Measurements from ENCODE around the gene GPC6.

Gene GPC6

DNA sequence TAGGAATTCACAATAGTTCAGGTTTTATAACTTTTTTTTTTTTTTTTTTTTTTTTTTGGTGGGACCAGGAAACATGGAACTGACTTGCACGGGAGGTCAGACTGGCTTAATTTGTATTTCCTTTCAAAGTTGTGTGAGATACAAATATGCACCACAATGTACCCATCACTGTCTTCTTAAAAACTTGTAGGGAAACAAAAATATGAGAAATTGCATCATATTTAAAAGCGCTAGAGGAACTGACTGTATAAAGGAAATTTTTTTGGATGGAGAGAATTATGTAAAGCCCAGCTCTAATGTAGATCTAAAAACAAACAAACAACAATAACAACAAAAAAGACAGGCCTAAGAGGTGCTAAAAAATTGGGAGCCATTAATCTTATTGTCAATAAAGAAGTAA lies 1006.3 kb downstream of the GPC6 start:
- no peak for DNase-seq

DNA sequence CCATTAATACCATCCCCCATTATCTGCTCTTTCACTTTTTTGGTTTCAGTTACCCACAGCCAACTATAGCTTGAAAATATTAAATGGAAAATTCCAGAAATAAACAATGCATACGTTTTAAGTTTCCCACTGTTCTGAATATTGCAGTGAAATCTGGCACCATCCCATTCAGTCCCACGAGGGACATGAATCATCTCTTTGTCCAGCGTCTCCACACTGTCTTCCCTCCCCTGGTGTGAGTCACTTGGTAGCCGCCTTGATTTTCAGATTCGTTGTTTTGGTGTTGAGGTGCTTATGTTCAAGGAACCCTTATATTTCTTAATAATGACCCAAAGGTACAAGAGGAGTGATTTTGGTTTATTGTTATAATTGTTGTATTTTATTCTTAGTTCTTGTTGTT lies 1006.8 kb downstream of the GPC6 start:
- DNase-seq: no peak

DNA sequence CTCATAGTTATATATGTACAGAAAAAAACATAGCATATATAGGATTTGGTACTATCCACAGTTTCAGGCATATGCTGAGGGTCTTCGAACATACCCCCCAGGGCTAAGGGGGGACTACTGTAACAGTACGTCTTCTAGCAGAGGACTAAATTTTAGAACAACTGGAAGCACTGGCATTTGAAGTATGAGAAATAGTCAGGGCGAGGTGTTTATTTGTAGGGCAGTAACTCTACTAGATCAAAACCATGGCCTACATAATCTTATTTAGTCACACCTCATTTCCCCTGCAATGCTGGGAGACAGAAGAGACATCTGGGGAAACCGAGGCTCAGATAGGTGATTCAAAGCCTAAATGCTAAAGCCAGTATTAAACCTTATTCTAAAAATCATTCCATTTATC lies 1007.2 kb downstream of the GPC6 start:
- no peak for DNase-seq

DNA sequence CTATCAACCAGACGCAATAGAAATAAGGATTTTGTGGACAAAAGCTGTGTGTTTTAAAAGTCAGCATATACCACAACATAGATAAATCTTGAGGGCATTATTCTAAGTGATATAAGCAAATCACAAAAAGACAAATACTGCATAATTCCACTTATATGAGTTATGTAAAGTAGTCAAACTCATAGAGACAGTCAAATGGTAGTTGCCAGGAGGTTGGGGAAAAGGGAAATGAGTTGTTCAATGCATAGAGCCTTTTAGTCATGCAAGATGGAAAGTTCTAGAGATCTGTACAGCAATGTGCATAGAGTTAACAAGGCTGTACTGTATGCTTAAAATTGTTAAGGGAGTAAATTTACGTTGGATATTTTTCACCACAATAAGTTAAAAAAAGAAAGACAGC lies 1008.1 kb downstream of the GPC6 start:
- peak; percentile 75 for DNase-seq

DNA sequence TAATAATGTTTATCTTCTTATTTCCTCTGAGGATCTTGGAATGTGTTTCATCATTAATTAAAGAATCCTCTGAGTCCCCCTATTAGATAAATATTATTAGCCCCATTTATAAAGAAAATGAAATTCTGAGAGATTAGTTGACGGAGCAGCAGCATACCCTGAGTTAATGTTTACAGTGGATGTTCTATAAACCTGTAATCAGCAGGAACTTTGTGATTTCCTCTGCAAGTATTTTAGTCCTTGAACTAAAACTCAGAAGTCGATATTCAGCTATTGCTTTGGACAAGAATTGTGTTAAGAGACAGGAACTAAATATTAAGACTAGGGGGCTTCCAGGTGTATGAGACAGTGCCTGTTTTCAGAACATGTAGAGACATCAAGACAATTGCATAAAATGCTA lies 1009.5 kb downstream of the GPC6 start:
- no peak for DNase-seq

DNA sequence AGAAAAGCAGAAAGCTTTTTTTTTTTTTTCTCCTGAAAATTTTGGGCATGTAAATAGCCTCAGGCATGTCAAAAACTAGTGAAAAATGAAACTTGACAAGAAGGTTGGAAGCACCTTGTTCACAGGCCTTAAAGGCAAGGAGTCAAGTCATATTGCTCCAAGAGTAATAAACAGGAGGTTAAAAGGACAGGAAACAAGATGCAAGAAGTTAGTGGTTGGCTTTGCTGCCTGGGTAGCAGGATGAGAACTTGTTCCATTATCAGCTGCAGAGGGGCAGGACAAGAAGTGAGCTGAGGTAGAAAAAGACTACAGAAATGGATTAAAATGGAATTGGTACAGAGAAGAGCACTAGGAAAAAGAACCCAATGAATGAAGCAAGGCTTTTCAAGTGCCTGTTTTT lies 1010.3 kb downstream of the GPC6 start:
- no peak for DNase-seq

DNA sequence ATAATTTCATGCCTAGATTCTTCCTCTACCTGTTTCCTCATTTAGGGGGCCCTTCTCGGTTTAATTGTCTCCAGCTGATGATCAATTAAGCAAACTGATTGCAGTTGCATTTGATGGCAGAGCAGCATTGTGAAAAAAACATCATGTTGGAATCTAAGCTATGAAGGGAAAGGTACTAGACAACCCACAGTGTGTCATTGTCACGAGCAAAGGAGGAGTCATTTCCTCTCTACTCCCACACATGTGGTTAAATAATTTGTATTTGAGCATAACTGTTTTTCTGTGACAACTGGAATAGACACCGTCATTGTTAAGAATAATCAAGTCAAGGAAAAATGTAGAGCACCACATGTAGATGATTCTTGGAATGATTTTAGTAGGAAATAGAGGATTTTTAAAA lies 1012.5 kb downstream of the GPC6 start:
- DNase-seq: no peak

DNA sequence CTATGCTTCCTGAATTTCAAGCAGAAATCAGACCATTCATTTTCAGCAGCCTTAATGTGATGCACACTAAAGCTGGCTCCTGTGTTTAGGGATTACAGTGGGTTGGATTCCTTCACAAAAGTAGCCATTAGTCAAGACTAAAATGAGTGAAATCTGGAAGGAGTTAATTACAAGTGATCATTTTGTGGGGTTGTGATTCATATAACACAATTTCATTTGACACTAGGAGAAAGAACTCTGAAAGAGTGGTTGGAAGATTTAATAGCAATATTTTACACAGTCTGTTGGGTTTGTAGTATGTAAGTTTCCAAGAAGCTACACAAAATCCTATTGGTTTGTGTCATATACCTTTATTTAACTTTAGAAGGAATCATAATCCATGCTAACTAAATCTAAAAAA lies 1015.9 kb downstream of the GPC6 start:
- DNase-seq: no peak

DNA sequence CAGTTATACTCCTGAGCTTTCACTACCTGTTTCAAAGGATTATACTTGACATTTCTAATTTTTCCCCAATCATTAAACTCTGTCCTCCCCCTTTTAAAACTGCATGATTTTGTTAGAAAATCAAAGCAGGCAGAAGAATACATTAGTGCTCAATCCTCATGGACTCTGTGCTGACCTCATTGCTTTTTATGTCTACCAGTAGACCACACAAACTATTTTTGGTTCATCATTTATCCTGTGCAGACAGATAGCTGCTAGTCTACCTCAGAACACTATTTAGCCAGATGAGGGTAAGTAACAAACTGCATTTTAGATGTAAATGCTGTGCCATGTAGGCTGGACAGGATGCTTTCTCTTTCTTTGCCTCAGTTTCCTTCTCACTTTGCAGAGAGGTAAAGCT lies 1016.9 kb downstream of the GPC6 start:
- DNase-seq: no peak

DNA sequence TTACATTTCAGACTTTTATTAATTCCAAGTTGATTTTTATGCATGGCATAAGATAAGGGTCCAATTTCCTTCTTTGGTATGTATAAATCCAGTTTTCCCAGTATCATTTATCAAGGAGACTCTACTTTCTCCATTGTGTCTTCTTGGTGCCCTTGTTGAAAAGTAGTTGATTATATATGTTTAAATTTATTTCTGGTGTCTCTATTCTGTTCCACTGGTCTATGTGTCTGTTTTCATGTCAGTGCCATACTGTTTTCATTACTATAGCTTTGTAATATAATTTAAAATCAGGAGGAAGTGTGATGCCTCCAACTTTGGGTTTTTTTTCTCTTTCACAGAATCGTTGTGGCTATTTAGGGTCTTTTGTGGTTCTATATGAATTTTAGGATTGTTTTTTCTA lies 1019.9 kb downstream of the GPC6 start:
- no peak for DNase-seq

DNA sequence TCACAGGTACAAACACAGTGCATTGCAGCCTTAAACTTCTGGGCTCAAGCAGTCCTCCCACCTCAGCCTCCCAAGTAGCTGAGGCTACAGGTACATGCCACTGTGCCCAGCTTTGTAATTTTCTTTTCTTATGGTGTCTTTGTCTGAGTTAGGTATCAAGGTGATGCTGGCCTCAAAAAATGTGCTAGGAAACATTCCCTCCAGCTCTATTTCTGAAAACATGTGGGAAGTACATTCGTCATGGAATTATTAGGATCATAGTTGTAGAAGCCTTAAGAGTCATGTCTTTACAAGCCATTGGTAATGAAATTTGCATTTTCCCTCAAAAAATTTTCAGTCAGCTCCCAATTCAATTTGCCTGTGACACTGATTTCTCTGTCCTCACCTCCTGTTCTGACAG lies 1021.3 kb downstream of the GPC6 start:
- DNase-seq: no peak

DNA sequence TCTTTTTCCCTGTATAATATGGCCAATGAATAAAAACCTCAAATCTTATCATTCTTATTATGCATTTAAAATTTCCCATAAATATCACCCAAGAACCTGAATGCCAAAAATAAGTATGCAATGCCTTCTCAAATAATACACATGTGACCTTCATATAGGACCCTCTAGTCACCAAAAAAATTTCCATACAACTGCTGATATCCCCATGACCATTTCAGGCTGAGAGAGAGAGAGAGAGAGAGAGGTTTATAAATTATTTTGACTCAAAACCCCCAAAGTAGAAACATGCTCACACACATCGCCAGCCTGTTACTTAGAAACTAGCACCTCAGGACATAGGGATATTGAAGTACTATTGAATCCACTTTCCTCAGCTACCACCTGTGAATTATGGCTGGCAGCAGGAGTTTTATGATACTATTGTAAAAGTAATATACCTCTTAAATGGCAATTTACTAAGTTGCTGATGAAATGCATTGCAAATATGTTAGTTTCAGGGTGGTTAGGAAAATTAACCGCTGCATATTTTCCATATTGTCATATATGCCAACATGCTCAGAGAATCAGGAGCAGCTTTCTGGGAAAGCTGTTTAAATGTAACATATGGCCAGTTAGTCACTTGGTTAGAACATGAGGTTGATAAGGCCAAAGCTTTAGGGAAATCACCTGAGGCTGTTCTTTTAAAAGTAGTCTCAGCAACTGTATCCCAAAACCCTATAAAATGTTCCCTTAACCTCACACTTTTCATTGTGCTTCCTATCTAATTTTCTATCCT lies 1022.0 kb downstream of the GPC6 start:
- no peak for DNase-seq

DNA sequence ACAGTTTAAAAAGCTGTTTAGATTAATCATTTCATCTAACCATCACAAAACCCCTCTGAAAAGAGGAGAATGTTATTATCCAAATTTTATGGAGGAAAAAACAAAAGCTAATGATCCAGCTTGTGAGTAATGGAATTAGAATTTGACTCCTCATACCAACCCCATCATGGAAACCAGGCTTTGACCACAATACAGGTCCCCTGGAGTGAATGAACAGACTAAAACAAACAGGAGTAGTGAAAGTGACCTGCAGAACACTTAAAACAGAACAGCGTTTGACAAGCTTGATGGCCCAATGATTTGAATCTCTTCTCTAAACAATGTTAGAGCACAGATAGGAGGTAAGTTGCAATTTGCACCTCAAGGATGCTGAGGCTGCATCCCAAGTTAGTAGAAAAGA lies 1022.9 kb downstream of the GPC6 start:
- no peak for DNase-seq

DNA sequence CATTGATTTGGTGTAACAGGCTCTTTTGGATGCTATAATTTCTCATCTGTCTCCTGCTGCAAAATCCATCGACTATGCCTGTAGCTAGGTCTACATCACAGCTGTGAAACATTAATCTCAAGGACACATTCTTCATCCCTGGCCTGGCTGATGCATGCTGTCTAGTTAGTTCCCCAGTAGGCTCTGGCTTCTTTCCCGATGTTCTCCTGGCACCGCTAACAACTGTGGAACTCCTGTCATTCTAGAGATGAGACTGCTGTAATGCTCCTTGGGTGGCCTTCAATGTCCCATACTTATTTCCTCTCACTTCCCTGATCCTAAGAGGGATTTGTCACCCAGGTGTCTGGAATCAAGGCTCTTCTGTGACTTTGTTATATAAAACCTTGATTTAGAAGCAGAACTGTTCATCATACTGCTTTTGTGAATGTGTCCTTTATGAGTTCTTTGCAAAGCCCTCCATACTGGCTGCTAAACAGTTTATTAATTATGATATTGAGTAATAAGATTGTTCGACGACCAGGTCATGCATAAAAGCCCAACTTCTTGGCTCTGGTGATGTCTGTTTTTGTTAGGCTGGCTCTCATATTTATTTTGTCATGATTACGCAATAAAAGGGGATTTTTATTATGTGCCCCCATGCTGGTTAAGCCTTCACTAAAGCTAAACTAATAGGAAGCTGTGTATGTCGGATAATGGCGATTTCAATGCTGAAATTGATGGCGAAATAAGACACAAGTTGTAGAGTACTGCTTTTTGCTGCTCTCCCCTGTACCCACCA lies 1025.4 kb downstream of the GPC6 start:
- no peak for DNase-seq

DNA sequence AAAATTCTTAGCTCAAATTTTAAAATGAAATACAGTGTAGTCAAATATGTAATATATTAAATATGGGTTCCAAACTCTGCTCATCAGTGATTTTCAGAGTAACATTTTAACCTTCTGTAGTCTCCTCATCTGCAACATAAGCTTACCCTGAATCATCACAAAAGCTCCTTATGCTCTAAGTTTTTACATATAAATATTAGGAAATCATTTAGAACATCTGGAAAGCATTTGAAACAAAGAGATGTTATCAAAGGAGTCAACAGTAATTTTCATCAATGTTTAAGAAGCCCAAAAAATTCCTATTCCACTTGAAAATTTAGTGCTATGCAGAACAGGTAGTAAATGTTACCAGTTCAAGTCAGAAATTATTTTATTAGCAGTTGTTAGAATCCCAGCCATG lies 1028.1 kb downstream of the GPC6 start:
- DNase-seq: no peak

DNA sequence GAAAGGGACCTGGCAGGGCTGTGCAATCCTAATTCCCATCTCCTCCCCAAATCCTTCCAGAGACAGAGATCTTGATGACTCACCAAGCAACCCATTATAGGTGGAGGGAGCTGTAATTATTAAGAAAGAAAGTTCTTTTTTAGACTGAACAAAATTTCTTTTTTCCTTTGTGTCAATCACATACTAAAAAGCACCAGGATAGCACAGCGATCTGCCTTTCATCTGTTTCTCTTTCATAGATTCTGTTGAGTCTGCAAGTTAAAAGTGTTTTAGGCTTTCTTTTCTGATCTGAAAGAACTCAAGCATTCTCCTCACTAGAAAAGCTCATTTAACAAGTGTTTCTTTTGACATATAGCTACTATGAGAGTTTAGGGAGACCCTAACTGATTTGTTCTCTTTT lies 1030.1 kb downstream of the GPC6 start:
- DNase-seq: no peak

DNA sequence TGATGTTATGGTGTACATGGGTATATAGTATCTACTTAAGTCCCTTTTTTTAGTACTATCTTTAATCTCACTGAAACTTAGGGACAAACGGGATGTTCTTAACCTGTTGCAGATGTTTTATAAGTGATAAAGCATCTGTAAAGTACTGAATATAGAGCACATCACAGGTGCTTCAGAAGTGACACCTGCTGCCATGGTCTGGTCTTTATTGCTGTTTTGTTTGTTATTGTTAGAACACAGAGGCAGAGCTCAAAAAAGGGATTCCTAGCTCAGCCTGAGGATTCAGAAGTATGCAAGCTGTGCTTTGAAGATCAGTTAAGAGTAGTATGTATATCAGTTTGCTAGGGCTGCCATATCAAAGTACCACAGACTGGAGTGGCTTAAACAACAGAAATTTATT lies 1033.4 kb downstream of the GPC6 start:
- DNase-seq: no peak

DNA sequence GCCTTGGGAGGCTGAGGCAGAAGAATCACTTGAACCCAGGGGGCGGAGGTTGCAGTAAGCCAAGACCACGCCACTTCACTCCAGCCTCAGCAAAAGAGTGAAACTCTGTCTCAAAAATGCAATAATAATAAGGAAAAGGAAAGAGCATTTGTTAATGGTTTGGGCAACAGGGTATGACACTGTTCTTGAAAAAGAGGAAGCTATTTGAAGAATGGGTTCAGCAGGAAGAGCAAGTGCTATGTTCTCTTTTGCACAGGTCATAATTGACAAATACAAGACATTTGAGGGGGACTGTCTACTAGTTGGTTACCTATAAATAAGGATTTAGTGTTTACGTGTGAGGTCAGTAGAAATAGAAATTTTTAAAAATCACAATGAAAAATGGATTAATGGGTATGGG lies 1034.6 kb downstream of the GPC6 start:
- DNase-seq: no peak

DNA sequence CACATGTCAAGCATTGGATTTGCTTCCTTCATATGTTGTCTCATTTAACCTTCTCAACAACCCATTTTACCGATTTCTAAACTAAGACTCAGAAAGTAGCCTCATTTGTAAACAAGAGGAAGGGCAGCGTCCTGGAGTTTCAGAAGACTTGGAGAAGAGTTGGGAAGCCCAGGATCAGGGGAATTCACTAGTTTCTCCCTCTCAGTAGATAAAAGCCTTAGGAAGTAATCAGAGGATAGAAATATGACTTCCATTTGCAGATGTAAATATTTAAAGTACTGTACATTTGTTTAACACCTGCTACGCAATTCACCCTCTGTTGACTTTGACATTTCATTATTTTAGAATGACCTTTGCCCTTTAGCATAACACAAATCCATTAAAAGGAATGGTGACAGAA lies 1036.4 kb downstream of the GPC6 start:
- peak; percentile 66 for DNase-seq

DNA sequence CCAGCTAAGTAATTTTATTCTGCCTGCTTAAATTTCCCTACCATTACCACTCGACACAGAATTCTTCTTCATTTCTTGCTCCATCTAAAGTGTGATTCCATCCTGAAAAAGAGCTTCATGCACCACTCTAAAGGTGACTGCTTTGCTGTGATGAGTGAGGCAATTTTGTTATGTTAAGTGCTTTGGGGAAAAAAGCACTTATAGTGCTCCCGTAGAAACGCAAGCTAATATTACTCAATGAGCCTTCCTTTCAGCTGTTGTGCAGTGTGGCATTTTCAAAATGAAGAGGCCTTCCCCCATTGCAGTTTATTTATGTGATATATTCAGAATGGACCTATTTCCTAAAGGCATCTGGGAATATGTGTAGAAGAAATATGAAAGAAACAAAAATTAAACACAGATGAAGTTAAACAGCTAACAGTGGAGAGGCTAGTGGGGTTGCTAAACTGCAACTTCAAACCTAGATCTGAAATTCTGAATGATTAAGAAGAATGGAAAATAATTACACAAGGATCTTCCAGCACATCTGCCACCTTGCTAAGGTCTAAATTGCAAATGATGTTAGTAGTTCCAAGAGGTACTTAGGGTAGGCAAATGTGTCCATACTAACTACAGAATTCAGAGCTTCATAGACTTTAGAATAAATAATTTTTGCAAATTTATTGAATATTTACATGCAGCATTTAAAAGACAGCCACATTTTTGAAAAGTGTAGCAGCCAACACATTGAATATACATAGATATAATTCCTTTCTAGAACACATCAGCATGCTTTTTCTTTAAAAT lies 1041.2 kb downstream of the GPC6 start:
- DNase-seq: peak; percentile 65

DNA sequence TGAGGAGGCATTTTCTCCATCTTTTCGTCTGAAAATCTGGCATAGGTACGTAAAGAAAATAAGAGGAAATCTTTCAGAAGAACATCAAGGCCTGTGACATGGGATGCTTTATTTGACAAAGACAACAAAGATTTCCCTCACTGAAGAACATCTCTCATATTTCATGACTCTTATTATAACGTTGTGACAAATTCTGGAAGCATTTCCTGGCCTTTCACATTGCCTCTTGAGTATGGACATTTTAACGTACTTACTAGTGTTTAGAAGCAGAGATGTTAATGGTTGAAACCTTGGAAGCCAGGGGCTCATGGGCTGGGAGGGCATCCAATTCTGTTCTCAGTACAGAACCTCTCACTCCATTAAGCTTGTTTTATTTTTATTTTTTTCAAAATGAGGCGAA lies 1042.1 kb downstream of the GPC6 start:
- DNase-seq: no peak

DNA sequence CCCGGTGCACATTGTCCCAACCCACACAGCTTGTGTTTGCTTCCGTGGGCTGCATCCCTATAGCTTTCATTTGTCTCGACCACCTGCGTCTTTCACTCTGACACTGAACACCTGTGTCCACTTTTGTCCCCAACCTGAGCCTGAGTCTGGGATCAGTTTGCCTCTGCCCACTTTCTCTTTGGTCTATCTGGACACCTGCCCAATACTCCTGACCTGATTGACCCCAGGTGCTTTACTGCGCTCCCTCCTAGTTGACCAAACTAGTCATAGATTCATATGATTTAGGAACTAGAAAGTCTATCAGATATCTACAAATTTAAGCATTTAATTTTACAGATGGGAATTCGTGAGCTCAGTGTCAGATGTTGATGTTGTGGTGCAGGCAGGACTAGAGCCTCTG lies 1043.0 kb downstream of the GPC6 start:
- DNase-seq: no peak

DNA sequence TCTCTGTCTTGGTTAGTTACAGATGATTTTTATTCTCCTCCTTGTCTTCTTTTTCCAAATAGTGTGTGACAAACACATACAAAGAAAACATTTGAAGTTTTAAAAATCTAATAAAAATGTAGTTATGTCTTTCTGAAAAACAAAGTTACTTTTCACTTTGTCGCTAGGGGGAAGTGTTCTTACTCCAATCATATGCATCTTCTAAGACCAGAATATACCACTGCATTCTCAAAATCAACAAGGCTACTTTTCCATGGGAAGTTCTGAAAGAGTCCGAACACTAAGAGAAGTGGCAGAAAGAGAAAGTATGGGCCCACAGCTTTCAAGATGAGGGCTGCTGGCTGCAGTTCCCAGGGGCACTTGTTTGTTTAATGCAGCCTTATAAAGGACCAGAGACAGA lies 1043.9 kb downstream of the GPC6 start:
- no peak for DNase-seq

DNA sequence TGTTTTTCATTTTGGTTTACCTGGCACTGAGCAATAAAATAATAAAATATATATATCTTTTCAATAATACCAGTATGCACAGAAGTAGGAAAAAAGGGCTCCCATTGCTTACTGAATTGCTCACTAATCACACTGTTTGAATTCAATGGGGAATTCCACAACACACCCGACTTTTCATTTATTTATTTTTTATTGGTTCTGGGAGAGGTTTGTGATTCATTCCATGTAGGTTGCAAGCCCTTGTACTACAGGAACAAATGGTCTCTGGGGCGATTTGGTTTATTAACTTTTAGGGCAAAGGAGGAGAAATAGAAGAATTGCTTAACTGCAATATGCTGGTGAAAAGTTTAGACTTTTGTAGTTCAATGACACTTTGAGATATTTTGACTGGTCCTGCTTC lies 1045.4 kb downstream of the GPC6 start:
- DNase-seq: no peak

Data from NCI-H526 treated with DMSO at 0.1 percent for 48 hours (cell line).